Large intestine (tissue), 12 donors: ENCODE results near the gene FAM114A2. TPM values are rescaled to one million over a fixed set of nuclear protein-coding genes. Genes with fewer than 3 reads are reported as not detected.

Experiments used
- DNase-seq, 2 donors: peaks; one replicate each; pipeline versions ENCODE4 v3.0.0 to v3.0.0-alpha.2; 2013
- H3K27ac ChIP-seq: one replicate; pipeline ENCODE4 v1.5.1; 2013; ENCODE audit warnings: low read length
- H3K27me3 ChIP-seq: 2 replicates; pipeline ENCODE4 v1.6.1; 2013; ENCODE audit warnings: low read length; ENCODE audit not compliant: control insufficient read depth, insufficient read depth
- H3K36me3 ChIP-seq: 2 replicates; pipeline ENCODE4 v1.6.1; 2013; ENCODE audit warnings: low read length; ENCODE audit not compliant: control insufficient read depth, insufficient read depth
- H3K4me1 ChIP-seq: one replicate; pipeline ENCODE4 v1.6.1; 2013; ENCODE audit warnings: low read length; ENCODE audit not compliant: control insufficient read depth, insufficient read depth
- H3K4me3 ChIP-seq: one replicate; pipeline ENCODE4 v1.5.1; 2013; ENCODE audit warnings: low read length
- H3K9me3 ChIP-seq: one replicate; pipeline ENCODE4 v1.6.1; 2013; ENCODE audit warnings: mild to moderate bottlenecking, low read depth, low read length, moderate library complexity; ENCODE audit not compliant: control insufficient read depth
- WGBS: methylation state at CpG from one replicate; pipeline ENCODE4 v1.1.5; 2013; ENCODE audit warnings: low lambda C conversion rate; ENCODE audit not compliant: insufficient coverage; 5-methylcytosine and 5-hydroxymethylcytosine counted together
- long read RNA-seq, 11 donors: transcript quantifications; one replicate each; lab custom pipeline, GENCODE V29; 2026
- polyA plus RNA-seq: library from polyadenylated mRNA; unstranded; fragments of 120-200 nt; gene quantifications from one replicate; pipeline ENCODE4 v1.2.1, GENCODE V29; 2013

The FAM114A2 gene
- 18.4 TPM for polyA plus RNA-seq
- long read RNA-seq, donor 1, full-length matches to known transcripts = 2 of 2 reads
- long read RNA-seq, donor 1, partial matches to known transcripts = 0 of 2 reads
- long read RNA-seq, donor 1, other reads (novel, unspliced or antisense) = 0 of 2 reads
- long read RNA-seq, donor 2, full-length matches to known transcripts = 7 of 7 reads
- long read RNA-seq, donor 2, partial matches to known transcripts = 0 of 7 reads
- long read RNA-seq, donor 2, other reads (novel, unspliced or antisense) = 0 of 7 reads
- long read RNA-seq, donor 3, partial matches to known transcripts = 0 of 3 reads
- long read RNA-seq, donor 3, other reads (novel, unspliced or antisense) = 0 of 3 reads
- long read RNA-seq, donor 4, partial matches to known transcripts = 0 of 1 reads
- long read RNA-seq, donor 4, other reads (novel, unspliced or antisense) = 0 of 1 reads
- long read RNA-seq, donor 5 = 0 reads
- long read RNA-seq, donor 6, full-length matches to known transcripts = 3 of 3 reads
- long read RNA-seq, donor 6, partial matches to known transcripts = 0 of 3 reads
- long read RNA-seq, donor 6, other reads (novel, unspliced or antisense) = 0 of 3 reads
- long read RNA-seq, donor 7, partial matches to known transcripts = 0 of 2 reads
- long read RNA-seq, donor 7, other reads (novel, unspliced or antisense) = 0 of 2 reads
- long read RNA-seq, donor 8, full-length matches to known transcripts = 9 of 9 reads
- long read RNA-seq, donor 8, partial matches to known transcripts = 0 of 9 reads
- long read RNA-seq, donor 8, other reads (novel, unspliced or antisense) = 0 of 9 reads
- long read RNA-seq, donor 9, full-length matches to known transcripts = 4 of 4 reads
- long read RNA-seq, donor 9, partial matches to known transcripts = 0 of 4 reads
- long read RNA-seq, donor 9, other reads (novel, unspliced or antisense) = 0 of 4 reads
- long read RNA-seq, donor 10, full-length matches to known transcripts = 6 of 6 reads
- long read RNA-seq, donor 10, partial matches to known transcripts = 0 of 6 reads
- long read RNA-seq, donor 10, other reads (novel, unspliced or antisense) = 0 of 6 reads
- long read RNA-seq, donor 11, full-length matches to known transcripts = 3 of 3 reads
- long read RNA-seq, donor 11, partial matches to known transcripts = 0 of 3 reads
- long read RNA-seq, donor 11, other reads (novel, unspliced or antisense) = 0 of 3 reads

DNA sequence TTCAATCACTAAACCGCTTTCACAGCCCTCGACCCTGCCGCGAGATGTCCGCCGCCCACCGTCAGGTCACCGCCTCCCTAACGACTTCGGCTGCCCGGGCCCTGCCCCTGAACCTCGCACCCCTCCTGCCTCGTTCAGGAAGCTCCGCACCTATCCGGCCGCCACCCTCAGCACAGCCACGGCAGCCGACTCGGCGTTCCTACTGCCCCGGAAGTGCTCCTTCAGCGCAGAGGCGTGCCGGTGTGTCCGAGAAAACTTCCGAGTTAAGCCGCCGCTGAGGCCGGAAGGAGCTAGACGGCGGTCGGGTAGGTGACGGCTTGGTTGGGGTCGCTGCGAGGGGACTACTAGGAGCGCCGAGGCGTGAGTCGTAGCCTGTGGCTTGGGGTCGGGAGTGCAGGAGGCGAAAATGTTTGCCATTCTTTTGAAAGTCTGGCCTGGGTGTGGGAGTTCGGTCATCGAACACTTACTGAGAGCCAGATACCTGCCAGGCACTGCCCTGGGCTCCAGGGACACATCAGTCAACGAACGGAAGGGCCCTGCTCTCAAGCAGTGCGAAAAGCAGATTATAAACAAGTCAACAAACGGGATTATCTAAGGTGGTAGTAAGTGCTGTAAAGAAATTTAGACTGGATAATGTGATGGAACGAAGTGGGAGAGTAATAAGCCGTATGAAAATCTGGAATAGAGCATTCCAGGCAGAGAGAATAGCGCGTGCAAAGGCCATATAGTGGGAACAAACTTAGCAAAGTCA, at the start of gene FAM114A2, which contains the start of gene MFAP3:
Gene FAM114A2, minus strand, starts transcription at position 204 of the 751 bp plus-strand sequence. CDS start 3,957 bp downstream, outside the sequence.
Gene MFAP3, plus strand, starts transcription at position 261 of the 751 bp plus-strand sequence. CDS start 10,756 bp downstream, outside the sequence.
- Histone ChIP-seq H3K27me3 (no peaks in the 10 kb centered on the region), H3K4me3 (peak within 1 kb of the TSS; percentile 73), H3K4me1 (no peaks in the 10 kb centered on the region), H3K36me3 (no peaks in the 10 kb centered on the region), H3K27ac (peak within 1 kb of the TSS; percentile 84), H3K9me3 (no peaks in the 10 kb centered on the region)
- 7% methylated on average over 4 of the region's 51 CpGs for WGBS
- DNase-seq = peak; percentile 80 to 94

DNA sequence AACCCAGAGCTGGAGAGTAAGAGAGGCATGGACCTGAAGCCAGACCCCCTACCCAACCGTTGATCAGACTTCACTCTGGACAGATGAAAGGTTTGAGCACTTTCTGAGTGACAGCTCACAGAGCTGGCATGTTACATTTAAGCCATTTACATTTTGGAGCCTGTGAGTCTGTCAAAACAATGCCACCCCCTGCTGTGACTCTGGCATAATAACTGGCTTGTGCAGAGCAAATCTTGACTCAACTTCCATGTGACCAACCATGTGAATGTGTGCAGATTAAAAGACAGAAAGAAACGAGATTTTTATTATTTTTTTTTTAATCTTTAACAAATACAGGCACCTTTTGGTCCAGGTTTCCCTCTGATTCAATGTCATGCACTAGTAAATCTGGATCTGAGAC, 48.5 kb upstream of the FAM114A2 start:
- no peaks in the 10 kb centered on the region for H3K9me3 ChIP-seq
- H3K27ac ChIP-seq = no peak overlapping the region
- H3K4me3 ChIP-seq = no peak overlapping the region
- no peaks in the 10 kb centered on the region for H3K27me3 ChIP-seq
- no peak for DNase-seq
- no peaks in the 10 kb centered on the region for H3K36me3 ChIP-seq
- H3K4me1 ChIP-seq = no peaks in the 10 kb centered on the region
- no CpG with 5 or more reads among the region's 2 CpGs for WGBS

DNA sequence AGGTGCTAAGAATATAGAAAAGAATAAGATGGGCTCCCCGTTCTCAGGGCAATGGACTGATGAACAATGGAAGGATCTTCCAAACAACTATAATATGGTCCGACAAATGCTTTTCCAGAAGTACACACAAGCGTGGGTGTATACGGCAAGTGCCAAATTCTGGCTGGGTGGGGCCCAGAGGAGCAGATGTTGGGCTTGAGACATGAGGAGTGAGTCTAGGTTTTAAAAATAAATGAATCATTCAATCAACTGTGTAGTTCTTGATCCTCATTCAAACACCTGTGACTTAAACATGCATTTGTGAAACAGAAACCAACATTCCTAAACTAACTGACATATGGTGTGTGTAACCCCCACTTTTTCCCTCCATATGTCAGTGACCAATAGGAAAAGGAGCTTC, 47.9 kb upstream of the FAM114A2 start:
- no peaks in the 10 kb centered on the region for H3K4me1 ChIP-seq
- WGBS = no CpG with 5 or more reads among the region's 4 CpGs
- no peaks in the 10 kb centered on the region for H3K27me3 ChIP-seq
- H3K36me3 ChIP-seq = no peaks in the 10 kb centered on the region
- H3K9me3 ChIP-seq = no peaks in the 10 kb centered on the region
- H3K27ac ChIP-seq = no peak overlapping the region
- no peak for DNase-seq
- H3K4me3 ChIP-seq = no peak overlapping the region

DNA sequence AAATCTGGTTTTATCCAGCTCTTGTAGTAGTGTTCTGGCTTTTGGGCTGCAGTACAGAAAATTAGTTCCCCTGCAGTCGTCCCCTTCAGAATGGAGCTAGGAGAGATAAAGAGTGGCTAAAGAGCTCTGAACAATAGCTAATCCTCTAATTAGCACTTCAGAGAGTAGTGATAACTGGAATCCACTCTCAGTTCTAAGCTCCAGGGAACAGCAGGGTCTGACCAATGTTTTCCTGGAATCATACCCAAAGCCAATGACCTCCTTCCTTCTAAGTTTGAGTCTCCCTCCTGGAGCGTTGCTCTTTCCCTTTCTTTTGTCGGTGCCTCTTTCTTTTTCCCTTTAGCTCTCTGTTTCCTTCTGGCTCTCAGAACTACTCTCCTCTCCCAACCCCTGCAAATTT, 47.4 kb upstream of the FAM114A2 start:
- H3K4me3 ChIP-seq = no peak overlapping the region
- no peak overlapping the region for H3K27ac ChIP-seq
- no peaks in the 10 kb centered on the region for H3K36me3 ChIP-seq
- WGBS = 23% methylated on average over 2 of the region's 3 CpGs
- no peaks in the 10 kb centered on the region for H3K9me3 ChIP-seq
- DNase-seq = no peak
- no peaks in the 10 kb centered on the region for H3K4me1 ChIP-seq
- H3K27me3 ChIP-seq = no peaks in the 10 kb centered on the region

DNA sequence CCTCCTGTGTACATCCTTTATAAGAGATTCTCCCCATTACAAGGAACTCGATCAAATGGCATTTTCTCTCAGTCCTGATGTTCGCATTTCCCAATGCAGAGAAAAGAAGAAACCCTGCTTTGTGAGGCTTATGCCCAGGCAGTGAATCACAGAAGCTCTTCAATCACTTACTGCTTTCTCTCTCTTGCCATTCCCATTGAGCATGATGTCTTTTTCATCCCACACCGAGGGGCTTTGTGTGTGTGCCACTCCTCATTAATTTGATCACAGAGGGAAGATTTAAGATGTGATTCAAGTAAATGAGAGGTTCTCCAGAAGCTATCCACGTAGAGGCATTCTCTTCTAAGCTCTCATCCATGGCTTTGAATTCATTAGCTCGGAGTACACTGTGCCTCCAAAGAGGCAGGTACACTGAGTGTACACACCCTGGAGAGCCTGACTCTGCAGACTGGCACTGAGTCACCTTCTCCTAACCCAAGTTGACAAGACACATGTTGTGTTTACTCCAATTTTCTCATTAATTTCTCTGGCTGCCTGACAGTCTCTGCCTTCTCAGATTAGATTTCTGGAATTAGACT, 45.4 kb upstream of the FAM114A2 start:
- Histone ChIP-seq H3K27ac (no peak overlapping the region), H3K4me3 (no peak overlapping the region), H3K9me3 (no peaks in the 10 kb centered on the region), H3K36me3 (no peaks in the 10 kb centered on the region), H3K27me3 (no peaks in the 10 kb centered on the region), H3K4me1 (no peaks in the 10 kb centered on the region)
- 80% methylated on average over 1 of the region's 5 CpGs for WGBS
- no peak for DNase-seq

DNA sequence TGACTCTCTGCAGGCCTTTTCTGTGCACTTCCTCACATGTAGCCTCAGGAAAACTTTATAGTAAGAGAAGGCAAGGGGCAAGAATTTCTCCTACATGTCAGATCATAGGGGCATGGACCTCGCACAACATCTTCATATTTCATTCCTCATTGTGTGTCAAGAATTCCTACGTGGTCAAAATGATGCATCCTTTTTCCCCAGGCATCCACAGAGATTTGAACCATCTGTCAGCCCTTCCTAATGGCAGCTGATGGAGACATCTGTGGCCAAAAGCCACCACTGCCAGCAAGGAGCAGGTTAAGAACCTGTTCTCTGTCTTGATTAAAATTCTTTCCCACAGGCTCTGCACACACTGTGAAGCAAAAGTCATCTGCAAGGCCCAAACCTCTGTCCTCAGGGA, 42.5 kb upstream of the FAM114A2 start:
- WGBS = no CpG with 5 or more reads among the region's 2 CpGs
- no peaks in the 10 kb centered on the region for H3K9me3 ChIP-seq
- no peaks in the 10 kb centered on the region for H3K27me3 ChIP-seq
- peaks cover 5% of the 10 kb centered on the region for H3K4me1 ChIP-seq
- no peak overlapping the region for H3K27ac ChIP-seq
- no peak overlapping the region for H3K4me3 ChIP-seq
- no peaks in the 10 kb centered on the region for H3K36me3 ChIP-seq
- DNase-seq = no peak

DNA sequence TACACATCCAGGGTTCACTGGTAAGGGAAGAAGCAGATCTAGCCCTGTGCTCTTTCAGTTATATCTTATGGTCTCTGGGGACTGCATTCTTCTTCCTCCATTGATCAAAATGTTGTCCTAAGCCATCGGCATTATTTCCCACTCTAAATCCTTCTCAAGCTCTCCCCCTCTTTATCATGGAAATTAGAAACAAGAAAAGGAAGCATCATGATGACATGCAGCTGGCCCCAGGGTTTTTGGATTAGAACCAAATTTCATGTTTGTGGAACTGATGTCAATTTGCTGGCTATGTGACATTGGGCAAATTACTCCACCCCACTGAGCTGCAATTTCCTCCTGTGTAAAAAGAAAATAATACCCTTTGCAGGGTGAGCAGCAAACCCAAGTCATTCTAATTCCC, 39.6 kb upstream of the FAM114A2 start:
- Histone ChIP-seq H3K36me3 (no peaks in the 10 kb centered on the region), H3K4me3 (no peak overlapping the region), H3K27ac (peak overlapping the region; percentile 2), H3K27me3 (no peaks in the 10 kb centered on the region), H3K4me1 (peaks cover 5% of the 10 kb centered on the region), H3K9me3 (no peaks in the 10 kb centered on the region)
- no peak for DNase-seq
- WGBS = no CpG with 5 or more reads among the region's 1 CpG

DNA sequence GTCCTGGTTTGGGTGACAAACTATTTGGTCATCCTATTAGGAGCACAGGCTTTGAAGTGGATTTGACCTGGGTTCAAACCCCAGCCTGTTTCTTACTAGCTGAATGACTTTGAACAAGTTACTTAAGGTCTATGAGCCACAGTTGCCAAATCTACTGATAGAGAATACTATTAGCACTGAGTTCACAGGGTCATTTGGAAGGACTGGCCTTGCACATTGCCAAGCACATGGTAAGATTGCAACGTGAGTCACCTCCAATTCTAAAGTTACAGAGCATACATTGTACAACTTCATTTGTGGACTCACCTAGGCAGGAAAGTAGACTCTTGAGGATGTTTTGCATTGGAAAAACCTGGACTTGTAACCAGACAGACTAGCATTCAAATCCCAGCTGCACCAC, 39.0 kb upstream of the FAM114A2 start:
- no peaks in the 10 kb centered on the region for H3K36me3 ChIP-seq
- H3K27me3 ChIP-seq = no peaks in the 10 kb centered on the region
- DNase-seq = peak; percentile 62 to 77
- no peaks in the 10 kb centered on the region for H3K9me3 ChIP-seq
- peaks cover 7% of the 10 kb centered on the region for H3K4me1 ChIP-seq
- no peak overlapping the region for H3K4me3 ChIP-seq
- peak overlapping the region; percentile 2 for H3K27ac ChIP-seq
- WGBS = no CpG with 5 or more reads among the region's 1 CpG

DNA sequence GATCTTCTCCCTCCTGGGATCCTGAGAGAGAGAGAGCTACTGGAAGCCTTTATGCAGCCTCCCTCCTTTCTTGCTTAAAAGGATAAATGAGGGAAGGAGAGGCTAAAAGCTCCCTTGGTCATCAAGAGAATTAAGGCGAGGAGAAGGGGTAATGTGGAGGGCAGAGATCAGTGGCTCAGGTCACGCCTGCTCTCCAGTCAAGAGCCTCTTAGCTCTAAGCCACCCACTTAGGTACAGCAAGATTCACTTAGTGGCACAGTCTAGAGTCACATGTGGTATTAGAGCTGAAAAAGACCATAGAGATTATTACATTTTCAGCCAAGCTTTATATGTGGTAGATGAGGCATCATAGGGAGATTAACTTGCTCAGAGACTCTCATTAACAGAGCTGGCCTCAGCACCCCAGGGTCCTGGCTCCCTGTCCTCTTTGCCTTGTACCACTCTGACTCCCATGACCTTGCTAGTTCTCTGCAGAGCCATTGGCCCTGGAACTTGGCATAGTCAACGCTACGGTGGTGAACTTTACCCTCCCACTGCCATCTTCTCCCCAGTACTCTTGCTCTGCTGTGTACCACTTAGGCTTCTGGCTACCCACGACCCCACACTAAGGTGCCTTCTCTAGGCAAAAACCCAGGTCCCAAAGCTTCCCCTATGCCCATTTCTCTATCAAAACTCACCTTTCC, 37.7 kb upstream of the FAM114A2 start:
- Histone ChIP-seq H3K27me3 (no peaks in the 10 kb centered on the region), H3K9me3 (no peaks in the 10 kb centered on the region), H3K4me3 (no peak overlapping the region), H3K27ac (no peak overlapping the region), H3K36me3 (no peaks in the 10 kb centered on the region), H3K4me1 (peaks cover 11% of the 10 kb centered on the region)
- WGBS = no CpG with 5 or more reads among the region's 5 CpGs
- DNase-seq = no peak
